ENCODE data around the gene WFS1. TPM values are rescaled to one million over a fixed set of nuclear protein-coding genes. Genes with fewer than 3 reads are reported as not detected.

The WFS1 gene
- total RNA-seq (2014; rRNA removed; shearing (Covaris generic)): 9.3 and 10.6 TPM in 2 replicates

DNA sequence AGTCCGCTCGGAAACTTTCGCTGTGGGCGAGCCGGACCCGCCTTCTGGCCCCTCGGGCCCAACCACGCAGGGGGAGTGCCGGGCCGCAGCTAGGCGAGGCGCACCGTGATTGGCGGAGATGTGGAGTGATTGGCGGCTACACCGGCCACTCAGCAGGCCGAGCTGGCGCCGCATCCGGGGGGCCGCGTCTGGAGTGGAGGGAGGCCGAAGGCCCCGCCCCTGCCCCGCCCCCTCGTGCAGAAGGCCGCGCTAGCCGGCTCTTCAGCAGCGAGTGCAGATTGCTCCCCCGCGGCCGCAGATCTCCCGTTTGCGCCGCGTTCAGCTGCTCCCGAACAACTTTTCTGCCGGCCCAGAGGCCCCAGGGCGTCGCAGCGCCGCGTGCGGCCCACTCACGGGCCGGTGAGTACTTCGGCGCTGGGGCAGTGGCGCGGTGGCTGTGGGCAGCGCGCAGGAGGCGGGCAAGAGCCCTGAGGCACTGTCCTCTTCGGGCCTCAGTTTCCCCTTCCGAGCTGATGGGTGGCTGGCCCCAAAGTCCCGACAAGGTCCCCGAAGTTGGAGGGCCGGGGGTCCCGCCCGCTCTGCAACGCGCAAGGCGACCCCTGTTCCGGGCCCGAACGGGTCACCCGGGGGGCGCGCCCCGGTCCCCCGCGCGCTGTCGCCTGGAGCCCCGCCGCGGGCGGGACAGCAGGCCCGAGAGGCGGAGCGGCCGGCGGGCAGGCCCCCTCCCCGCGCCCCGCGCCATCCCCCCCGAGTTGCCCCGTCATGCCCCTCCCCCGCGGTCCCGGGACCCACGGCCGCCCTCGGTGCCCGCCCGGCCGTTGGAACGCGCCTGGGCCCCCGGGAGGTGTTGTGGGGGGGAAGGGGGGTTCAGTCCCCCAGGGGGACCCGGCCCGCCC, at the start of gene WFS1:
Gene WFS1 (plus strand): TSS at position 235 of the 896 bp plus-strand sequence. CDS start 7,606 bp downstream, outside the sequence.

Other genes with a start within 250 kb of the WFS1 start
- gene JAKMIP1, start 69.3 kb upstream of the WFS1 start, total RNA-seq (2014; rRNA removed; shearing (Covaris generic)): not detected in 2 replicates
- 0.72 and 3.9 TPM in 2 replicates for gene PPP2R2C, start 202.8 kb downstream of the WFS1 start, total RNA-seq (2014; rRNA removed; shearing (Covaris generic))